Upper lobe of left lung (tissue), 4 donors: ENCODE measurements around the gene SLC6A19.

Source experiments
- CTCF ChIP-seq, 6 experiments: fragments of 450-650 bp in 4 of 6; fragments of 200-600 bp in 2 of 6; sonication (generic) in 2 of 6; IDR thresholded peaks; one replicate each; pipeline ENCODE4 v1.5.1; 2016 to 2019; ENCODE audit warnings: antibody characterized with exemption in 6 of 6
- EP300 ChIP-seq, 4 donors: sonication (generic); formaldehyde crosslinking; IDR thresholded peaks; one replicate each; pipeline ENCODE4 v1.5.1; 2017; ENCODE audit warnings: antibody characterized with exemption in 4 of 4, control low read depth in 2 of 4
- POLR2A ChIP-seq, 4 donors: fragments of 450-650 bp; IDR thresholded peaks; one replicate each; pipeline ENCODE4 v1.5.1; 2016 to 2017; ENCODE audit warnings: antibody characterized with exemption in 4 of 4, mild to moderate bottlenecking in 2 of 4
- POLR2AphosphoS5 ChIP-seq, 2 donors: sonication (generic); formaldehyde crosslinking; IDR thresholded peaks; one replicate each; pipeline ENCODE4 v1.5.1; 2017; ENCODE audit warnings: antibody characterized with exemption in 2 of 2

- TF ChIP-seq POLR2A (IDR thresholded peaks at IDR 0.05) (no peak), CTCF (IDR thresholded peaks at IDR 0.05) (no peak), EP300 (IDR thresholded peaks at IDR 0.05) (no peak), POLR2AphosphoS5 (IDR thresholded peaks at IDR 0.05) (no peak)
Observed at GRCh38 chr5:1265026-1265425, 63.6 kb downstream of the SLC6A19 start.
